Common myeloid progenitor, CD34-positive (primary cell): ENCODE measurements around the gene RNASEH2C.
"Not testable (repeated sequence)": the region's sequence is repeated elsewhere in the genome, so short reads cannot be mapped to it uniquely, and the experiment has no call there.

Experiments
- CTCF ChIA-PET: fragments of 350-600 bp; sonication (Branson Sonifier 250); formaldehyde crosslinking; loops from one replicate; lab custom pipeline; 2021; ENCODE audit warnings: antibody characterized with exemption; lab: Charles Lee
- POLR2A ChIA-PET: fragments of 350-600 bp; sonication (Branson Sonifier 250); formaldehyde crosslinking; loops from one replicate; lab custom pipeline; 2021; ENCODE audit warnings: antibody characterized with exemption; lab: Charles Lee
- DNase-seq, 3 donors: peaks; one replicate each; pipeline versions ENCODE4 v3.0.0 to v3.0.0-alpha.2; 2013
- H3K27ac ChIP-seq, 2 experiments: 1 replicate in 1 of 2; 2 replicates in 1 of 2; pipeline ENCODE4 v1.7.0; 2013; ENCODE audit warnings: inconsistent platforms in 2 of 2, low read length in 2 of 2, mild to moderate bottlenecking in 2 of 2, low read depth in 1 of 2, moderate library complexity in 1 of 2; ENCODE audit not compliant: severe bottlenecking in 2 of 2, insufficient read depth in 1 of 2, poor library complexity in 1 of 2
- H3K27me3 ChIP-seq, 5 experiments: replicated peaks in 2 of 5; 1 replicate in 3 of 5; 2 replicates in 2 of 5; pipeline versions ENCODE4 v1.6.1 to v1.7.0; 2013; ENCODE audit warnings: low read length in 4 of 5, mild to moderate bottlenecking in 2 of 5, moderate library complexity in 2 of 5, inconsistent platforms in 1 of 5; ENCODE audit not compliant: insufficient read depth in 5 of 5, control insufficient read depth in 4 of 5
- H3K36me3 ChIP-seq, 4 experiments: 1 replicate in 2 of 4; 2 replicates in 2 of 4; pipeline versions ENCODE4 v1.6.1 to v1.7.0; 2013; ENCODE audit warnings: low read length in 3 of 4, control low read depth in 1 of 4, mild to moderate bottlenecking in 1 of 4; ENCODE audit not compliant: control insufficient read depth in 4 of 4, insufficient read depth in 4 of 4
- H3K4me1 ChIP-seq, 4 experiments: 1 replicate in 3 of 4; 2 replicates in 1 of 4; pipeline versions ENCODE4 v1.6.1 to v1.7.1; 2013; ENCODE audit warnings: low read length in 3 of 4, mild to moderate bottlenecking in 3 of 4, control low read depth in 1 of 4, inconsistent platforms in 1 of 4, moderate library complexity in 1 of 4; ENCODE audit not compliant: control insufficient read depth in 4 of 4, insufficient read depth in 4 of 4; ENCODE audit errors: control extremely low read depth in 1 of 4
- H3K4me3 ChIP-seq, 7 experiments: 1 replicate in 4 of 7; 2 replicates in 3 of 7; pipeline versions ENCODE4 v1.5.1 to v1.7.0; 2013; ENCODE audit warnings: mild to moderate bottlenecking in 7 of 7, low read length in 6 of 7, moderate library complexity in 6 of 7, inconsistent platforms in 2 of 7, low read depth in 2 of 7, control low read depth in 1 of 7; ENCODE audit not compliant: insufficient read depth in 4 of 7, control insufficient read depth in 1 of 7; ENCODE audit errors: extremely low read depth in 1 of 7
- H3K9me3 ChIP-seq, 5 experiments: 1 replicate in 4 of 5; 2 replicates in 1 of 5; pipeline versions ENCODE4 v1.6.1 to v1.7.1; 2013; ENCODE audit warnings: low read length in 4 of 5, mild to moderate bottlenecking in 2 of 5, inconsistent platforms in 1 of 5, low read depth in 1 of 5, moderate library complexity in 1 of 5; ENCODE audit not compliant: control insufficient read depth in 4 of 5, insufficient read depth in 2 of 5; ENCODE audit errors: control extremely low read depth in 1 of 5
- WGBS: methylation state at CpG from one replicate; pipeline ENCODE4 v1.1.5; 2013; ENCODE audit not compliant: insufficient coverage; 5-methylcytosine and 5-hydroxymethylcytosine counted together

RNASEH2C gene

DNA sequence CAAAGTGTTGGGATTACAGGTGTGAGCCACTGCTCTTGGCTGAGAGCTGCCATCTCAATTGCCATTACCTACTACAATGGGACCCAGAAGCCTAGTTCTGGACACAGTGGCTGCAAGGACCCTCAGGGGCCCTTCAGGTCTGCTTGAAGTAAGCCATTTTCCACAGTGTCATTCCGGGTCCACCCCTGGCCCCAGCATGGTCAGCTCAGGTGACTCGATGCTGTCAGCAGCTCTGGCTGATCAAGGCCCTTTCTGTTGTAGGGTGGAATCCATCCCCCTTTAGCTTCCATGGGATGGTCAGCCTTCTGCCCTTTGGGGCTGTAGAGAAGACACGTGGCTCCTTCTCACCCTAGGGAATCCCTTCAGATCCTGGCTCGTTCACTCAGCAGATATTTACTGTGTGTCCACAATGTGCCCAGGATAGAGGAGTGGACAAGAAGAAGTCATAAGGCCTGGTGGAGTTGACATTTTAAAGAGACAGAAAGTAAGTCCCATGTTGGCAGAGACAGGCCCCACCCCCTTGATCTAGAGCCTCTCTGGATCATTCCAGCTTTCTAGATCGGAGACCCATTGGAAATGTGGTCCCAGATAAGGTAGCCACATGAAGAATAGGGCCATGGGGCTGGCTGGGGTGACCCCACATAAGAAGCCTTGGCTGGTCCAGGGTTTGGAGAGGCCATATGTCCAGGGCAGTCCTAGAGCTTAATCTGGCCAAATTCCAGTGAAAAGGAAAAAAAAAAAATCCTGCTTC, 23.6 kb downstream of the RNASEH2C start:
- POLR2A ChIA-PET: interaction anchor here (0.6 kb wide), 1 partner anchor 30 kb away, joined by 3 read pairs; no protein-coding TSS in a partner anchor
- H3K4me3 ChIP-seq: no peak overlapping the region

DNA sequence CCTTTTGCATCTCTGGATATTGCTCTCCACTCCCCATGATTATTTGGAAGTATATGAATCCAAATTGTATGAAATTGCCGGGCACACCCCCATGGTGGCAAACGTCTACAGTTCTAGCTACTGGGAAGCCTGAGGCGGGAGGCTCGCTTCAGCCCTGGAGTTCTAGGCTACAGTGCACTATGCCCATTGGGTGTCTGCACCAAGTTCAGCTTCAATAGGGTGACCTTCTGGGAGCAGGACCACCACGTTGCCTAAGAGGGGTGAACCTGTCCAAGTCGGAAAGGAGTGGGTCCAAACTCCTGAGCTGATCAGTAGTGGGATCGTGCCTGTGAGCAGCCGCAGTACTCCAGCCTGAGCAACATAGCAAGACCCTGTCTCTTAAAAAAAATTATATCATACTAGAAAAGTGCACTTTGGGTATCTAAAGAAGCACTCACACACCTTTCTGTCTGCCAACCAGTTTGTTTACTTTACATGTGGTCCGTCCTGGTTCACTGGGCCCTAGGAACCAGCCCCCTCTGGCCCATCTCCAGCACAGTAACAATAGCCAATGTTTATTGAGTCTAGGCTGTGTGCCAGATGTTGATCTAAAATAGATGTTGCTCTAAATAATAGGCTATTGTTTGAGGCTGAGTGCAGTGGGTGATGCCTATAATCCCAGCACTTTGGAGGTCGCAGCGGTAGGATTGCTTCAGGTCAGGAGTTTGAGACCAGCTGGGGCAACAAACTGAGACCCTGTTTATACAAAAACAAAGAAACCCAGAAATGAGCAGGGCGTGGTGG, 24.9 kb downstream of the RNASEH2C start:
- peaks cover 0 to 3% (median 0%) of the 10 kb centered on the region in 4 experiments for H3K4me1 ChIP-seq
- no peak overlapping the region for H3K4me3 ChIP-seq
- ChIA-PET CTCF (interaction anchor here (0.6 to 1.5 kb wide), 3 partner anchors 9 to 226 kb away, joined by 3 to 5 read pairs (median 5); no protein-coding TSS in a partner anchor), POLR2A (no interaction called here)
- H3K36me3 ChIP-seq: no peaks in the 10 kb centered on the region
- DNase-seq: no peak
- WGBS: 94% methylated on average over 5 of the region's 12 CpGs
- peaks cover 0 to 6% (median 0%) of the 10 kb centered on the region in 5 experiments for H3K9me3 ChIP-seq
- no peaks in the 10 kb centered on the region for H3K27me3 ChIP-seq
- no peak overlapping the region for H3K27ac ChIP-seq

More for the DNA sequence above, 23.6 kb downstream of the RNASEH2C start:
- CTCF ChIA-PET: interaction anchor here (1.2 kb wide), 1 partner anchor 71 kb away, joined by 3 read pairs; no protein-coding TSS in a partner anchor
- DNase-seq: no peak
- H3K4me1 ChIP-seq: peaks cover 0 to 3% (median 0%) of the 10 kb centered on the region in 4 experiments
- 94% methylated on average over 5 of the region's 5 CpGs for WGBS
- peaks cover 0 to 6% (median 0%) of the 10 kb centered on the region in 5 experiments for H3K9me3 ChIP-seq
- H3K27me3 ChIP-seq: no peaks in the 10 kb centered on the region
- H3K27ac ChIP-seq: no peak overlapping the region
- no peaks in the 10 kb centered on the region for H3K36me3 ChIP-seq

DNA sequence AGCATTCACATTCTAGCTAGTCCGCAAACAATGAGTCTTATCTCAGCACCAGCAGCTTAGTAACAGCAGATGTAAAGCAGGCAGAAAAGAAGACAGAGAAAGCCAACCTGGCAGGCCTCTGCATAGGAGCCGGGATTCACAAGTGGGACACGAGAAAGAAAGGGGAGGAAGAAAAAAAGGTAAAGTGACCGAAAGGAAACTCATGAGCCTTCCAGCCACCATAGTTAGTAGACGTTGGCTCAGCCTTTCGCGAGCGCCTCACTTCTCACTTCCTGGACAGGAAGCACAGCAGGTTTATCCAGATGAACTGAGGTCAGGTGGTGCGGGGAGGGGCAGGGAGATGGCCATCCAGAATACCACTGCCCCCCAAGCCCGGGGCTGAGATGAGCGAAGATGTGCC, 28.2 kb downstream of the RNASEH2C start:
- CTCF ChIA-PET: interaction anchor here (0.7 to 3.7 kb wide), 3 partner anchors 12 to 105 kb away, joined by 3 to 14 read pairs (median 3); no protein-coding TSS in a partner anchor
- peak in 1 of 3 donors; percentile 32 for DNase-seq
- POLR2A ChIA-PET: no interaction called here

DNA sequence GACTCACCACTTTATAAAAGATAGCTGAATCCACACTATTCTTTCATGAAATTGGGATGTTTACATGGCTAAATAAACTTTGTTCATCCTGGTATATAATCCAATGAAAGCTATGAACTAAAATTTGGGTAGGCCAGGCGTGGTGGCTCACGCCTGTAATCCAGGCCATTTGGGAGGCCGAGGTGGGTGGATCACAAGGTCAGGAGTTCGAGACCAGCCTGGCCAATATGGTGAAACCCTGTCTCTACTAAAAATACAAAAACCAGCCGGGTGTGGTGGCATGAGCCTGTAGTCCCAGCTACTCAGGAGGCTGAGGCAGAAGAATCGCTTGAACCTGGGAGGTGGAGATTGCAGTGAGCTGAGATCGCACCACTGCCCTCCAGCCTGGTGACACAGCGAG, 28.8 kb downstream of the RNASEH2C start:
- H3K36me3 ChIP-seq, H3K27ac ChIP-seq, H3K4me1 ChIP-seq, H3K27me3 ChIP-seq, POLR2A ChIA-PET, H3K9me3 ChIP-seq, DNase-seq, H3K4me3 ChIP-seq: not testable (repeated sequence)
- WGBS: 91% methylated on average over 5 of the region's 8 CpGs
- CTCF ChIA-PET: interaction anchor here (1.3 to 3.7 kb wide), 2 partner anchors 13 to 106 kb away, joined by 3 to 14 read pairs; no protein-coding TSS in a partner anchor

More for the DNA sequence above, 28.2 kb downstream of the RNASEH2C start:
- H3K4me3 ChIP-seq: no peak overlapping the region
- no peak overlapping the region for H3K27ac ChIP-seq
- H3K4me1 ChIP-seq: peaks cover 0 to 3% (median 0%) of the 10 kb centered on the region in 4 experiments
- H3K27me3 ChIP-seq: no peaks in the 10 kb centered on the region
- H3K36me3 ChIP-seq: no peaks in the 10 kb centered on the region
- no peaks in the 10 kb centered on the region for H3K9me3 ChIP-seq
- WGBS: 66% methylated on average over 10 of the region's 11 CpGs

- Histone ChIP-seq H3K27me3 (no peaks in the 10 kb centered on the region), H3K4me1 (no peaks in the 10 kb centered on the region), H3K36me3 (no peaks in the 10 kb centered on the region), H3K27ac (no peak overlapping the region), H3K9me3 (no peaks in the 10 kb centered on the region), H3K4me3 (no peak overlapping the region)
- no peak for DNase-seq
- ChIA-PET POLR2A (no interaction called here), CTCF (no interaction called here)
- 86% methylated on average over 2 of the region's 8 CpGs for WGBS
Observed at GRCh38 chr11:65685981-65686380, 34.6 kb downstream of the RNASEH2C start.

- CTCF ChIA-PET, H3K27me3 ChIP-seq, H3K9me3 ChIP-seq, DNase-seq, H3K4me1 ChIP-seq, H3K36me3 ChIP-seq, H3K4me3 ChIP-seq, H3K27ac ChIP-seq, POLR2A ChIA-PET: not testable (repeated sequence)
- 78% methylated on average over 1 of the region's 6 CpGs for WGBS
Observed at GRCh38 chr11:65683480-65683879, 37.1 kb downstream of the RNASEH2C start.
